HepG2 (cell line): ENCODE measurements around the gene MTFR1L. TPM values are rescaled to one million over a fixed set of nuclear protein-coding genes. Genes with fewer than 3 reads are reported as not detected.

Experiments used
- DNMT1 ChIP-seq: sonication (generic); formaldehyde crosslinking; IDR thresholded peaks from 2 replicates; pipeline ENCODE4 v1.5.1; 2020; ENCODE audit warnings: mild to moderate bottlenecking, missing genetic modification reagents
- EEA1 ChIP-seq: sonication (generic); formaldehyde crosslinking; IDR thresholded peaks from 2 replicates; pipeline ENCODE4 v1.5.1; 2020; ENCODE audit warnings: mild to moderate bottlenecking, missing genetic modification reagents, borderline replicate concordance
- FOXK2 ChIP-seq: fragments of 450-650 bp; IDR thresholded peaks from 2 replicates; pipeline ENCODE4 v1.6.1; 2016
- MEIS1 ChIP-seq: sonication (generic); formaldehyde crosslinking; IDR thresholded peaks from 2 replicates; pipeline ENCODE4 v1.9.0; 2021; ENCODE audit warnings: mild to moderate bottlenecking, missing genetic modification reagents, moderate library complexity, borderline replicate concordance
- NAIF1 ChIP-seq: sonication (generic); formaldehyde crosslinking; IDR thresholded peaks from 2 replicates; pipeline ENCODE4 v1.5.0; 2020; ENCODE audit warnings: mild to moderate bottlenecking, missing genetic modification reagents, borderline replicate concordance
- NR0B2 ChIP-seq: sonication (generic); formaldehyde crosslinking; IDR thresholded peaks from 2 replicates; pipeline ENCODE4 v1.4.0; 2020; ENCODE audit warnings: mild to moderate bottlenecking, missing genetic modification reagents
- NR3C1 ChIP-seq: sonication (generic); formaldehyde crosslinking; IDR thresholded peaks from 2 replicates; pipeline ENCODE4 v1.4.0; 2020; ENCODE audit warnings: missing genetic modification reagents
- PAF1 ChIP-seq: IDR thresholded peaks from 2 replicates; pipeline ENCODE4 v1.6.1; 2016; ENCODE audit warnings: missing genetic modification reagents, missing compliant biosample characterization
- PRDM4 ChIP-seq: sonication (generic); formaldehyde crosslinking; IDR thresholded peaks from 2 replicates; pipeline ENCODE4 v1.9.0; 2021; ENCODE audit warnings: missing genetic modification reagents, borderline replicate concordance
- RARA ChIP-seq: IDR thresholded peaks from 2 replicates; pipeline ENCODE4 v1.6.1; 2016; ENCODE audit warnings: missing genetic modification reagents, missing compliant biosample characterization
- SAP130 ChIP-seq: IDR thresholded peaks from 2 replicates; pipeline ENCODE4 v1.6.1; 2016; ENCODE audit warnings: low read depth
- SMAD3 ChIP-seq: sonication (generic); formaldehyde crosslinking; IDR thresholded peaks from 2 replicates; pipeline ENCODE4 v1.4.0; 2020; ENCODE audit warnings: missing genetic modification reagents
- SPEN ChIP-seq: sonication (generic); formaldehyde crosslinking; IDR thresholded peaks from 2 replicates; pipeline ENCODE4 v1.5.1; 2020; ENCODE audit warnings: low read depth, mild to moderate bottlenecking, missing genetic modification reagents
- ZFYVE20 ChIP-seq: sonication (generic); formaldehyde crosslinking; IDR thresholded peaks from 2 replicates; pipeline ENCODE4 v1.8.0; 2023; ENCODE audit warnings: low read depth, mild to moderate bottlenecking, moderate library complexity, missing genetic modification reagents, borderline replicate concordance
- ZNF275 ChIP-seq: sonication (generic); formaldehyde crosslinking; IDR thresholded peaks from 2 replicates; pipeline ENCODE4 v1.8.0; 2022; ENCODE audit warnings: missing genetic modification reagents, mild to moderate bottlenecking, inconsistent platforms, borderline replicate concordance
- ZNF282 ChIP-seq: fragments of 450-650 bp; IDR thresholded peaks from 2 replicates; pipeline ENCODE4 v1.6.1; 2018; ENCODE audit not compliant: partially characterized antibody
- ZNF329 ChIP-seq: sonication (generic); formaldehyde crosslinking; IDR thresholded peaks from 2 replicates; pipeline ENCODE4 v1.9.0; 2021; ENCODE audit warnings: low read depth, mild to moderate bottlenecking, missing genetic modification reagents
- ZNF331 ChIP-seq: sonication (generic); formaldehyde crosslinking; IDR thresholded peaks from 2 replicates; pipeline ENCODE4 v1.4.0; 2020; ENCODE audit warnings: missing genetic modification reagents
- ZNF333 ChIP-seq: sonication (generic); formaldehyde crosslinking; IDR thresholded peaks from 2 replicates; pipeline ENCODE4 v1.4.0; 2020; ENCODE audit warnings: mild to moderate bottlenecking, missing genetic modification reagents, borderline replicate concordance
- ZNF513 ChIP-seq: sonication (generic); formaldehyde crosslinking; conservative IDR thresholded peaks from 2 replicates; pipeline ENCODE4 v1.5.0; 2020; ENCODE audit warnings: missing genetic modification reagents
- ZNF552 ChIP-seq: sonication (generic); formaldehyde crosslinking; IDR thresholded peaks from 2 replicates; pipeline ENCODE4 v1.9.0; 2022; ENCODE audit warnings: missing genetic modification reagents, mild to moderate bottlenecking, borderline replicate concordance
- ZNF672 ChIP-seq: sonication (generic); formaldehyde crosslinking; IDR thresholded peaks from 2 replicates; pipeline ENCODE4 v1.8.1; 2022; ENCODE audit warnings: missing genetic modification reagents
- ZNF674 ChIP-seq: sonication (generic); formaldehyde crosslinking; IDR thresholded peaks from 2 replicates; pipeline ENCODE4 v1.5.0; 2020; ENCODE audit warnings: low read depth, mild to moderate bottlenecking, missing genetic modification reagents
- ZNF713 ChIP-seq: sonication (generic); formaldehyde crosslinking; IDR thresholded peaks from 2 replicates; pipeline ENCODE4 v1.4.0; 2020; ENCODE audit warnings: mild to moderate bottlenecking, missing genetic modification reagents
- ZNF740 ChIP-seq: sonication (generic); formaldehyde crosslinking; IDR thresholded peaks from 2 replicates; pipeline ENCODE4 v1.4.0; 2020; ENCODE audit warnings: missing genetic modification reagents
- ZSCAN29 ChIP-seq: sonication (generic); formaldehyde crosslinking; conservative IDR thresholded peaks from 2 replicates; pipeline ENCODE4 v1.4.0; 2020; ENCODE audit warnings: mild to moderate bottlenecking, missing genetic modification reagents
- polyA plus RNA-seq, 8 experiments: library from polyadenylated mRNA; depleted of rRNA in 3 of 8; stranded (reverse) in 7 of 8; unstranded in 1 of 8; fragments of >200 nt; fragmentation: Illumina TruSeq in 4 of 8; extraction: Trizol in 4 of 8; gene quantifications; 2 replicates each; pipeline versions ENCODE4 v1.2.1 to v1.2.3, GENCODE V29; 2011 to 2016; ENCODE audit warnings: low read depth in 4 of 8, missing spikeins in 1 of 8, mixed read lengths in 1 of 8; ENCODE audit not compliant: insufficient read depth in 1 of 8
- total RNA-seq, 5 experiments: library from RNA; depleted of rRNA; stranded (reverse); fragments of >200 nt; fragmentation: Illumina TruSeq; extraction: Trizol; gene quantifications; 2 replicates each; pipeline ENCODE4 v1.2.3, GENCODE V29; 2016; ENCODE audit warnings: low read depth in 1 of 5

Gene MTFR1L
- total and polyA plus RNA-seq, 2 of the 13 experiments (the other 11 are each of a cell fraction or from before 2014, with no cell fraction given): 38.0 to 55.7 TPM

GRCh38 chr1:25871086-25871703 lies 51.4 kb downstream of the MTFR1L start (continued):
- TF ChIP-seq SAP130 (CRISPR knock-in tag): peak; percentile 29; the same call in 1 of the 2 replicates
- TF ChIP-seq MEIS1: 0 out of 2 replicates have a peak, but pooled peaks have one; percentile 58
- no peak for TF ChIP-seq DNMT1 (CRISPR knock-in tag)
- no peak for TF ChIP-seq ZFYVE20
- no peak for TF ChIP-seq ZNF740 (CRISPR knock-in tag)
- no peak for TF ChIP-seq ZNF552 (CRISPR knock-in tag)
- no peak; the same call in 1 of the 2 replicates for TF ChIP-seq ZNF329 (CRISPR knock-in tag)
- TF ChIP-seq EEA1 (CRISPR knock-in tag): no peak
- no peak for TF ChIP-seq ZNF275 (CRISPR knock-in tag)
- no peak for TF ChIP-seq FOXK2
- no peak for TF ChIP-seq ZNF333 (CRISPR knock-in tag)
- no peak for TF ChIP-seq NAIF1 (CRISPR knock-in tag)
- no peak for TF ChIP-seq NR3C1 (CRISPR knock-in tag)
- TF ChIP-seq PRDM4: no peak
- no peak for TF ChIP-seq ZNF674 (CRISPR knock-in tag)
- TF ChIP-seq SMAD3 (CRISPR knock-in tag): no peak
- TF ChIP-seq SPEN: no peak
- peak; percentile 34; the same call in 1 of the 2 replicates for TF ChIP-seq RARA (CRISPR knock-in tag)
- no peak for TF ChIP-seq ZNF672 (CRISPR knock-in tag)
- TF ChIP-seq NR0B2 (CRISPR knock-in tag): no peak
- TF ChIP-seq ZNF713: no peak
- TF ChIP-seq ZSCAN29 (CRISPR knock-in tag): peak; percentile 79; the same call in 1 of the 2 replicates
- no peak for TF ChIP-seq ZNF513 (CRISPR knock-in tag)
- no peak for TF ChIP-seq PAF1 (CRISPR knock-in tag)
- no peak for TF ChIP-seq ZNF282
- TF ChIP-seq ZNF331 (CRISPR knock-in tag): no peak
